IPS-NIHi7 (cell line): ENCODE measurements around the gene NCF4.
A peak's percentile ranks its signal among the peaks of the same experiment; 100 is the strongest.

Source experiments
- DNase-seq: peaks from one replicate; pipeline ENCODE4 v3.0.0; 2012; ENCODE audit warnings: mixed read lengths; ENCODE audit errors: extremely low spot score

Gene NCF4

DNA sequence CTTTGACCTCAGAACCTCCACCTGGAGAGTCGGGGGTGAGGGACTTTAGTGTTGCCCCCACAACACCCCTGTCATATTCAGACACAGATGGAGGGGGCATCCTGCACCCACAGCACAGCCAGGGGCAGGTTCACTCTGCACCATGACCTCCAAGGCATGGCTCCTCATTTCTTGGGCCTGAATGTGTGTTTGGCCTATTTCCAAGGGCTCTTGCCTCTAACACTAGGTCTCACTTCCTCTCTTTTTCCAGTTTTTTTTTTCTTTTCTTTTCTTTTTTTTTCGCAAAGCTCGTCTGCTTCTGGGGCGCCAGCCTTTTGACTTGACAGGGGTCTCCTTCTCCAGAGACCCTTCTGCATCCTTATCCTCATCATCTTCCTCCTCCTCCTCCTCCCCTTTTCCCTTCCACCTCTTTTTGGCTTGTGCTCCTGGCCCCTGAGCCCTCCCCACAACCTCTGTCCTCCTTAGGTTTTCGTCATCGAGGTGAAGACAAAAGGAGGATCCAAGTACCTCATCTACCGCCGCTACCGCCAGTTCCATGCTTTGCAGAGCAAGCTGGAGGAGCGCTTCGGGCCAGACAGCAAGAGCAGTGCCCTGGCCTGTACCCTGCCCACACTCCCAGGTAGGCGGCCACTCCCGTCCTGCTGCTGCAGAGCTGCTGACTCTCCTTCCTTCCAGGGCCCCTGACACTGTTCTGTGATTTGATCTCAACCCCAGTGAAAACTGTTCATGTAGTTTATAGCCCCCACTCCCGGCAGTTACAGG, 3.8 kb downstream of the NCF4 start:
- DNase-seq = no peak

DNA sequence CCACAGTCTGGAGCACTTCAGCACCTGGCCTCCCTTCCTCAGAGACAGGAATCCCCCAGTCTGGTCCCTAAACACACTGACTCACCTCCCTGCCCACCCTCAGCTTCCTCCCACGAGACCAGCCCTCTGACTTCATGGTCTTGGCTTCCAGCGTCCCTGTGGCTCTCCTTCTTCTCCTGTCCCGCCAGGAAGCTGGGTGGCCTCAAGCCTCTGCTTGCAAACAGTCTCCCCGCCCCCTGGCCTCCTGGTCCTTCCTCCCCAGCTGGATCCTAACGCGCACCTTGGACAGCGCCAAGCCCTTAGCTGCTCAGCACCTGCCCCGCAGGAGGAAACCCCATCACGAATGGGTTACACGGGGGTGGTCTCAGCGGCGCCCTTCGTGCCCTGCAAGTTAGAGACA, 4.5 kb downstream of the NCF4 start:
- peak; percentile 80 for DNase-seq

DNA sequence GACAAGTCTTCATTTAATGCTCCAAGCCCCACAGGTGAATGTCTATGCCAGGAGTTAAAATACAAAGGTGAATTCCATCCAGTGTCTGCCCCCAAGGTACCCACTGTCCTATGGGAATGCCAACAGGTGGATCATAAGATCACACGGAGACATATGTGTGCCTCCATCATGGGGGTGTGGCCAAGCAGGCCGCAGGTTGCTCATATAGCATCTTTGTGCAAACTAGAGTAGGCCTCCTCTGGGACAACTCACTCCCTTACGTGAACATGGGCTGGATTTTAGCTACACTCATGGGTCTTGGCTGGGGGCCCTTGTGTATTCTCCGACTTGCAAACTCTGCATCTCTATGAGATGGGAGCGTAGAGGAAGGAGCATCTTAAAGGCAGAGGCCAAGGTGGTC, 6.9 kb downstream of the NCF4 start:
- DNase-seq = no peak

DNA sequence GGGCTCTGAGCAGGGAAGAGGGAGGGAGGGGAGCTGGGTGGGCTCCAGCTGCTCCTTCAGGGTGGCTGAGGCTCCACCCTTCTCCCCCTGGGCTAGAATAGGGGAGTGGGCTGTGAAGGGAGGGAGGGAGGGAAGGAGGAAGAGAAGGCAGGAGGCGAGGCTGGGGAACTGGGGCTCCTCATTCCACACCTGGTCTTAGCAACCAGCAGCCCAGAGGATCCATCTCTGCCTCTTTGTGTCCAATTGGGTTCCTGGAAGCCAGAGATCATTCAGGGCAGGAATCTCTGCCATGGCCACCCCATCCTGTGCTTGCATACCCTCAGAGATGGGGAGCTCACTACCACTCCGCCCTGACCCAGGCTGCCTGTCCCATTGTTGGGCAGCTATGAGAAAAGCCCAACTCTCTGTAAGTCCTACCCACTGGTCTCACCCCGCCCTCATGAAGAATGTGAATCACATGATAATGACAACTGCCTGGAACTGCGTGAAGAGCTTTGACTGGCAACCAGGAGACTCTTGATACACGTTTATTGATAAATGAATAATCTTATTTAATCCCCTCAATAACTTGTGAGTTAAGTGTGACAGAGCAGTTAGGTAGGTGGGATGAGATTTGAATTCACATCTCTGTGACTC, 7.9 kb downstream of the NCF4 start:
- DNase-seq = no peak

DNA sequence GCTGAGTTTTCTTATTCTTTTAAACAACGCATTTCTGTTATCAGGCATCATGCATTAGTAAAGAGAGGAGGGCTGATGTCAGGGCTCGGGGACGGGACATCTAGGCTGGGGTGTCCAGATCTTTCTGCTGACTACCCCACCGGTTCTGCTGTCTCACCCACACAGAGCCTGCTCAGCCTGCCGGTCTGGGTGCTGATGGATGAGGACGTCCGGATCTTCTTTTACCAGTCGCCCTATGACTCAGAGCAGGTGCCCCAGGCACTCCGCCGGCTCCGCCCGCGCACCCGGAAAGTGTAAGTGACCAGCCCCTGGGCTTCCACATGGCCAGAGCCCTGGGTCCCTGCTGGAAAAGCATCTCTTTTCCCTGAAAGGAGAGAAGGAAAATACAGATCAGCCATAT, 9.4 kb downstream of the NCF4 start:
- no peak for DNase-seq

DNA sequence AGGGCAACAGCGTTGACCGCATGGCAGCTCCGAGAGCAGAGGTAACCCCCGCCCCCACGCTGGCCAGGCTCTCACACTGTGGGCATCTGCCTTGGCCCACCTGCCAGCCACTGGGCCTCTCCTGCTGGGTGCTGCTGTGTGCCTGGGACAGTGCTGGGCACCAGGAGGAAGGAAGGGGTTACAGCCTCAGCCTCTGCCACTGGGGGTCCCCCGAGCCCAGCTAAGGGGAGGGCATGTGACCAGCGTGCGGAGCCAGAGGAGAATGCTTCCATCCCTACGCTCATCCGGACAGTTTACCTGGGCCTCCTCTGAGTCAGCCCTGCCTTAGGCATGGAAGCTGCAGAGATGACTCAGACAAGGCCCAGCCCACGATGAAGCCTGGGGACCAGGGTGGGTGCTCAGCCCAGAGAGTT, 10.9 kb downstream of the NCF4 start:
- DNase-seq = peak; percentile 65

DNA sequence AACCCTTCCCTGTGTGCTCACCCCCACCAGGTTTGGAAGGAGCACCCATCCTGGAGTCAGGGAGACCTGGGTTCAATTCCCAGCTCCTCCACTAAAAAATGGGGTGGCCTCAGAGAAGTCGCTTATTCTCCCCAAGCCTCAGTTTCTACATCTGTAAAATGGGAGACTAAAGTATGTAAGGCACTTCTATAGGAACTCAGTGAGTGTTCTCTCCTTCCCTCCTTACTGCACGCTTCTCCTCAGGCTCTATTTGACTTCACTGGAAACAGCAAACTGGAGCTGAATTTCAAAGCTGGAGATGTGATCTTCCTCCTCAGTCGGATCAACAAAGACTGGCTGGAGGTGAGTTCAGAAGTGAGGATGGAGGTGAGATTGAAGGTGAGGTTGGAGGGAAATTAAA, 11.3 kb downstream of the NCF4 start:
- no peak for DNase-seq

DNA sequence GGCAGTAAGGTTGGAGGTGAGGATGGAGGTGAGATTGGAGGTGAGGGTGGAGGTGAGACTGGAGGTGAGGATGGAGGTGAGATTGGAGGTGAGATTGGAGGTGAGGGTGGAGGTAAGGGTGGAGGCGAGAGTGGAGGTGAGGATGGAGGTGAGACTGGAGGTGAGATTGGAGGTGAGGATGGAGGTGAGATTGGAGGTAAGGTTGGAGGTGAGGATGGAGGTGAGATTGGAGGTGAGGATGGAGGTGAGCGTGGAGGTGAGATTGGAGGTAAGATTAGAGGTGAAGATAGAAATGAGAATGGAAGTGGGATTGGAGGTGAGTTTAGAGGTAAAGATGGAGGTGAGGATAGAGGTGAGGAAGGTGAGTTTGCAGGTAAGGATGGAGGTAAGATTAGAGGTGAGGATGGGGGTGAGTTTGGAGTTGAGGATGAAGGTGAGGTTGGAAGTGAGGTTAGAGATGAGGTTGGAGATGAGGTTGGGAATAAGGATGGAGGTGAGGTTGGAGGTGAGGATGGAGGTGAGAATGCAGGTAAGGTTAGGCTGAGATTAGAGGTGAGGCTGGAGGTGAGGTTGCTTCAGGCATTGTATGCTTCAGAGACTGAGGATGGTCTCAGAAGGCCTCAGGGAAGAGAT, 12.2 kb downstream of the NCF4 start:
- DNase-seq = no peak

DNA sequence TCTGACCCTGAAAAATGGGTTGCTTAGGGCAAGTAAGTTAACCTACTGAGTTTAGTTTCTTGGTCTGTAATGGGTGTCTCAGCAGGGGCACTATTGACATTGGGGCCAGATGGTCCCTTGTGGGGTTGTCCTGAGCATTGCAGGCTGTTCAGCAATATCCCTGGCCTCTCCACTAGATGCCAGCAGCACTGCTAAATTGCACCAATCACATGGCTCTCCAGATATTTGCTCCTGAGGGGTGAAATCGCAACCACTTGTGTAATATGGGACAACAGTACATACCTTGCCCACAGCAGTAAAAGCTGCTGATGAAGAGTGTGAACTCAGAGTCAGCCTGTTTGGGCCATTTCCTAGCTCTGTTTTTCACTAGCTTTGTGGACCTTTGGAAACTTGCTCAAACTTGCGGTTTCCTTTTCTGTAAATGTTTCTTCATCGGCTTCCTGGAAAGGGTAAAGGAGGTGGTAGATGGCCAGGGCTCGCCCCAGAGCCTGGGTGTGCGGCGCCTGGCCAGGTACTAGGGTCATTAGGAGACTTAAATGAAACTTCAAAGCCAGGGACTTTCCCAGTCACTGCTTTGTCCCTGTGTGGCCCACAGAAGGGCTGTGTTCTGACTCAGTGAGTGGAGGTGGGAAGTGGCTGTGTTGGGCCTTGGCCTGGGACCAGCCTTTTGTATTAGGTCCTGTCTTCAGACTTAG, 13.0 kb downstream of the NCF4 start:
- DNase-seq = peak; percentile 73

DNA sequence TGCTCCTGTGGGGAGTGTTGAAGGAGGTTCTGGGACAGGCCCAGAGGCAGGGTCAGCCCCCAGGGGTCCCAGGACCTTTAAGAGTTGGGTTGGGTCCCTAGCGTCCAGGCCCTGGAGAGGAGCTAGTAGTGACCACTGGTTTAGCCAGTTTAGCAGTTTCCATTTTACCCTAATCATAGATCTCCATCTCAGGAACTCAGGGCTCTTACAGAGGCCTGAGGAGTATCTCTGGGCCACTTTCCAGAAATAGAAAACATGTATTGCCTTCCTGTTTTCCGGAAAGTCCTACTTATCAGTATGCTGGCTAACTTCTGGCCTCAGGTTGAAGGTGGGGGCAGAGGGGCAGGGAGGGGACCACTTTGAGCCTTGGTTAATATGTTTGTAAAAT, 13.5 kb downstream of the NCF4 start:
- DNase-seq = no peak

DNA sequence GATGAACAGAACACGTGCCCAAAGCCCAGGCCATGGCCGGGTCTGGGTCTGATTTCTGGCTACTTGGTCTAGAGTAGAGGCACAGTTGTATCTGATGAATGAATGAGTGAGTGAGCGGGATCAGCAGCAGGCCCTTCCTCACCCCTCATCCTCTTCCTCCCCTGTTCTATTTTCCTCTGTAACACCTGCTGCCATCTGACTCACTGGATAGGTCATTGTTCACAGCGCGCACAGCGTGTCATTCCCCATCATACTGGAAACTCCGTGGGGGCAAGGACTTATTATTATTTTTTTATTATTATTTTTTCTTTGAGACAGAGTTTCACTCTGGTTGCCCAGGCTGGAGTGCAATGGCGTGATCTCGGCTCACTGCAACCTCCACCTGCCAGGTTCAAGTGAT, 13.9 kb downstream of the NCF4 start:
- DNase-seq = no peak

DNA sequence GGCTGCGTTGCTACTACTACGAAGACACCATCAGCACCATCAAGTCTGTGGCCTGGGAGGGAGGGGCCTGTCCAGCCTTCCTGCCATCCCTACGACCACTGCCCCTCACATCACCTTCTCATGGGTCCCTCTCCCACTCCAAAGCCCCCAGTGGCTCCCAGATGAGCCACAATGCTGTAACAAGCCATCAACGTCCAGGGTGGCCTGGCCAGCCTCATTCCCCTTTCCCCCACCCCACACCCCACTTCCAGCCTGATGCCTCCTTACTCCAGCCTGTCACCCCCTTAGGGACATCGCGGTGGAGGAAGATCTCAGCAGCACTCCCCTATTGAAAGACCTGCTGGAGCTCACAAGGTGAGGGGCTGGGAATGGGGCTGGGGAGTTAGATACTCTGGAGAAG, 14.9 kb downstream of the NCF4 start:
- no peak for DNase-seq

DNA sequence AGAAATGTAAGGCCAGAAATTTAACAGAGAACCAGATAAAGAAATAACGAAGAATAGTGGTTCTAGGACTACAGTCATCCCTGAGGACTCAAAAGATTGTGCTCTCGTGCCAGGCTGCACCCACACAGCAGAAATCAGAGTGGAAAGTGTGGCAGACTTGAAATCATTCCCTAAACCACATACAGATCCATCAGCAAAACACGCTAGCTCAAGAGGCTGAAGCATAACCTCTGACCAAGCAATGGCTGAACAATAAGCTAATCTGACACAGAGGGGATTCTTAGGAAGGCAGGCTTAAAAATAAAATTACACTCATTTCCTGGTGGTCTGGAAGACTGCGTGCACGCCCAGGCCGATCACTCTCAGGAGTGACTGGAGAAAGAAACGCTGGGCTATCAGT, 19.0 kb downstream of the NCF4 start:
- DNase-seq = no peak

DNA sequence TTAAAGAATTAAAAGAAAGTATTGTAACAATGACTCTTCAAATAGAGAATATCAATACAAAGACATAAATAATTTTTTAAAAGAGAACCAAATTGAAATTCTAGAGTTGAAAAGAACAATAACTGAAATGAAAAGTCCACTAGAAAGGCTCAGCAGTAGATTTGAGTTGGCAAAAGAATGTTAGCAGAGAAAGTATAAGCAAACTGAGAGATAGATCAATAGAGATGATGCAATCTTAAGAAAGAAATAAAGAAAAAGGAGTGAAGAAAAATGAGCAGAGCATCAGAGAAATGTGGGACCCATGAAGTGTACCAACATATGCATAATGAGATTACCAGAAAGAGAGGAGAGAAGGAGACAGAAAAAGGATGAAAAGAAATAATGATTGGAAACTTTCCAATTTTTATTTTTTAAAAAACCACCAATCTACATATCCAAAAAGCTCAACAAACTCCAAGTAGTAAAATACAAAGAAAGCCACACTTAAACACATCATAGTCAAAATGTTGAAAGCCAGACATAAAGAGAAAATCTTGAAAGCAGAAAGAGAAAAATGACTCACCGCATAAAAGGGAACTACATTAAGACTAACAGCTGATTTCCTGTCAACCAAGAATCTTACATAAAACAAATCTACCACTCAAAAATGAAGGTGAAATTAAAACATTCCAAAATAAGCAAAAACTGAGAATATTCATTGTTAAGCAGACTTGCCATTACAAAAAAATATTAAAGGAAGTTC, 20.9 kb downstream of the NCF4 start:
- DNase-seq = no peak

DNA sequence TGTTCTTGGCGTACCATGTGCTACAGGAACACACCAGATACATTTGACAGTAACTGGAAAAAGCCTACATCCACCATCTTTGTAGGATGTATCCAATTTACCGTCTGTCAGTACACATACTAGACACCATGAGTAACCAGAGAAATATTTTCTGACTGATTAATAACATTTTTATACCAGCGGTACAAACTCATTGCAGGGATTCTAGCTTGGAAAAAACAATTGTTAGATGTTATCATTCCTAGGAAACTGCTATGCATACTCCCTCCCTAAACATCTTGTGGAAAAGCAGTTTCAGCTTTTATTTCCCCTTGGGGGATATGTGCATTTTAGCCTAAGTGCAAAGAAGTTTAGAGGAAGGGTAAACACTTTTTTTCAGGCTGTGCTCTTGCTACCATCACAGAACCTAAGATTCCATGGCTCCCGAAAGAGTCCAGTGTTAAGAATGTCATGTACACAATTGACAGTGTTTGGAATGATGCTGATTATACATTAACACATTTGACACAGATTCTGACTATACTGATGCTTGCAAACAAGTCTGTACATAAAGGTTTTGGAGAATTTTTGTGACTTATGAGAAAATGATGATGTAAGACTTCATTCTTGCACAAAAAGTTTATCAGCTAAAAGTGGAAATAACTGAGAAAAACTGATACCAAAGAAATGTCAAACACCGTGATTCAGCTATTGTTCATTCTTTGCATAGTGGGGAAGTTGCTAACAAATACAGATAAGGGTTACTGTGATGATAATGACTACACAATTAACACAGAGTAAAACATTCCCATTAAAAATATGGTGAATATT, 23.7 kb downstream of the NCF4 start:
- DNase-seq = no peak

DNA sequence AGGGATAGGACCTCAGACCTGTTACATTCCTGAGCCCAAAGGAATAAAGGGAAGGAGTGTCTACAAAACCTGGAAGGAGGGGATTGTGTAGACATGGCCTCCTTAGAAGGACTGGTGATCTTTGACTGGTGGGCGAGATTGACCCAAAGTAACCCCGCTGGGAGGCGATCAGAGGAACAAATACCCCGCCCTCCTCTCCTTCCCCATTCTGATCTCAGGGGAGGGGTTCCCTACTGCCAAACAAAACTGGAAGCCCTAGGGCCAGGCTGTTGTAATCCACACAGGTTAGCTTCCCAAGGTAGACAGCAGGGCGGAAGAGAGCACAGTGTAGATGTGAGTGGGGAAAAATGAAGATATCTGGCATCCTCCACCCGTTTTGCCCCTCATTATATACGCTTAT, 24.7 kb downstream of the NCF4 start:
- DNase-seq = peak; percentile 34

DNA sequence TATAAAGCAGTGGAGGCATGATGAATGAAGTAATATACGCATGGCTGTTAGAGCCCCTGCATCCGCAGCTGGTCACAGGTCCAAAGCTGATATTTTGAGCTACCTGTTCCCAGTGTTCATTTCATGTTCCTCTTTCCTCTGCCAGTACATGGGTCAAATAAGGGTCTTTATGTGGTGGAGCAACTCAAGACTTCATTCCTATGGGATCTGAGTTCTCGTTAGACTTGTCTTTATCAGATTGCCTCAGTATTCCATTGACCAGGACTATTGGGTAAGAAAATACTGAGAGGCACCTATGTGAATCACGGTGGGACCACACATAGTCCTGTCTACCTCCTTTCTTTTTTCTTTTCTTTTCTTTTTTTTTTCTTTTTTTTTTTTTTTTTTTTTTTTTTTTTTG, 25.2 kb downstream of the NCF4 start:
- no peak for DNase-seq

DNA sequence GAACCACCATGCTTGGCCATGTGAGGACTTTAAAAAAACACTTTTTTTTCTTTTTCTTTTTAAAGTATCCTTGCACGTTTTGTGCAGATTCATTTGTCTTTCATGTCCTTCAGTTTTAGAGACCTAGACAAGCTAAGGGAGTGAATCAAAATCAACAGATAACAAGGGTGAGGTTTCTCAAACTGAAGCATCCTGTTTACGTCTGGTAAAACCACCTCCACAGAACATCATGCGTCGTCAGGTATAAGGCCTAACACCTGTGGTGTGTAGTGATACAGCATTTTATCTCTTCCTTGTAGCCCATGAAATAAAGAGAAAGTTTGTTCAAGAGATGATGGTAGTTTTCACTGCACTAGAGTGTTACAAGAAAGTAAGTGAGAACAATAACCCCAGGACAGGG, 26.4 kb downstream of the NCF4 start:
- no peak for DNase-seq

DNA sequence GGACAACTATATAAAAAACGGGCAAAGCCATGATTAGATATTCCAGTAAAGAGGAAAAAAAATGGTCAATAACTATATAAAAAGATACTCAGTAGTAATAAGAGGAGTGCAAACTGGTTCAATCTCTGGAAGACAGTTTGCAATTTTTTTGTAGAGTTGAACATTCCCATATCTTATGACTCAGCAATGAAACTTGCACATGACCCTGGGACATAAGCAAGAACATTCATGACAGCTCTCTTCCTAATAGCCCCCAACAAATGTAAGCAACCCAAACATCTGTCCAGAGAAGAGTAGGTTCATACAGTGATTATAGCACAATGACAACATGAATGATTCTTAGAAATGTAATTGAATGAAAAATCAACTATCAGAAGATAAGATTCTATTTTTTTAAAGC, 30.8 kb downstream of the NCF4 start:
- no peak for DNase-seq

DNA sequence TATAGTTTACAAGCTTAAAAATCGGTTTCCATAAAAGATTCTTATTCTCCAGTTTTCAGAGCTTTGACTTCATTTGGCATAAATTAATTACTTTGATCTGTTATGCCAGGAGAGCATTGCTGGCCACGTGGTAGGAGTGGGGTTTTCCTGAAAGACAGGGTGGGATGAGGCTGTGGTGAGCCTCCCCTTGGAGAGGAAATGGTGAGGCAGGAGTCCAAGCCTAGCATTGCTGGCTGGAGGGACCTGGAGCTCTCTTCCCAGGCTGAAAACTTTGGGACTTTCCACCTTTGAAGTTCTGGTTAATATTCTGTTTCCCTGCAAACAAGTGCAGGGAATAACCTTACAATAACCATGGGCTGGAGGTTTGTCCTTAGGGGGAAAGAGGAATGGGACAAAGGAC, 31.5 kb downstream of the NCF4 start:
- no peak for DNase-seq

DNA sequence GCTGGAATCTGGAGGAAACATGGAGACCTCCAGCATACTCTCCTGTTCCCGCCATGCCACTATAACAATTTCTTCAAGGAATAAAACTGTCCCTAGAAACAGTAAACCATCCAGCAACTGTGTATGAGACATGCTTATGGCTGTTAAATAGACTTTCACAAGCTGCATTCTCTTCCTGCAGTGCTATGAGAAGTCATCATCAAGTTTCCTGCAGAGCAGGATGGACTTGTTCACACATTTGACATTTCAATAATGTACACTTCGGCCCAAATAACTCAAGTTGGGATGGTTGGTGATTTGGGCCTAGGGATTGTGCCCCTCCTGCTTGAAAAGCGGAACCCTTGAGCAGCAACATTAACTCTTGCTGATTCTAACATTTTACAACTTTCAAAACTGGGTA, 32.5 kb downstream of the NCF4 start:
- DNase-seq = no peak
